ENCODE measurements around the gene ADCY10.
"Not testable (repeated sequence)": the region's sequence is repeated elsewhere in the genome, so short reads cannot be mapped to it uniquely, and the experiment has no call there.

ADCY10 gene

GRCh38 chr1:167864392-167865032 lies 49.4 kb downstream of the ADCY10 start:
- Histone ChIP-seq H3K18ac (ENCODE audit: low read length) (no peak overlapping the region), H3K79me2 (ENCODE audit: control insufficient read depth, insufficient read depth, low read length) (no peaks in the 10 kb centered on the region), H2BK5ac (ENCODE audit: low read length) (peak overlapping the region; percentile 92), H3K4me2 (ENCODE audit: low read length) (peak overlapping the region; percentile 33), H4K8ac (ENCODE audit: low read depth, low read length) (no peak overlapping the region), H3K4me3 (ENCODE audit: low read length) (no peak overlapping the region), H3K4ac (ENCODE audit: low read depth, low read length) (peak overlapping the region; percentile 5), H3K27me3 (ENCODE audit: insufficient read depth, low read length, poor library complexity) (no peaks in the 10 kb centered on the region), H3K27ac (ENCODE audit: low read depth, low read length) (no peak overlapping the region), H3K56ac (ENCODE audit: low read length) (peak overlapping the region; percentile 83), H2AK5ac (ENCODE audit: low read length) (peak overlapping the region; percentile 91), H3K79me1 (ENCODE audit: low read length) (no peaks in the 10 kb centered on the region), H2BK15ac (replicated peaks; ENCODE audit: low read depth) (no peak overlapping the region), H3K36me3 (ENCODE audit: control insufficient read depth, insufficient read depth, low read length) (no peaks in the 10 kb centered on the region), H2BK120ac (ENCODE audit: low read depth, low read length) (peak overlapping the region; percentile 30), H3K4me1 (ENCODE audit: control insufficient read depth, low read depth, low read length) (peaks cover 3% of the 10 kb centered on the region), H4K5ac (ENCODE audit: low read length) (no peak overlapping the region), H3K23ac (ENCODE audit: low read length) (no peak overlapping the region), H3K9ac (ENCODE audit: low read length) (peak overlapping the region; percentile 68)
- DNase-seq: no peak
- no CpG with 5 or more reads among the region's 6 CpGs for WGBS (ENCODE audit: extremely low coverage, insufficient coverage, low lambda C conversion rate)

- no peaks in the 10 kb centered on the region for H3K36me3 ChIP-seq (ENCODE audit: control insufficient read depth, insufficient read depth, low read length)
- WGBS (ENCODE audit: extremely low coverage, insufficient coverage, low lambda C conversion rate): no CpG with 5 or more reads among the region's 5 CpGs
- no peak overlapping the region for H3K23ac ChIP-seq (ENCODE audit: low read length)
- H3K4me1 ChIP-seq (ENCODE audit: control insufficient read depth, low read depth, low read length): peaks cover 3% of the 10 kb centered on the region
- no peaks in the 10 kb centered on the region for H3K79me1 ChIP-seq (ENCODE audit: low read length)
- H3K27ac ChIP-seq (ENCODE audit: low read depth, low read length): peak overlapping the region; percentile 58
- peak overlapping the region; percentile 1 for H3K18ac ChIP-seq (ENCODE audit: low read length)
- no peak overlapping the region for H3K4ac ChIP-seq (ENCODE audit: low read depth, low read length)
- H3K79me2 ChIP-seq (ENCODE audit: control insufficient read depth, insufficient read depth, low read length): no peaks in the 10 kb centered on the region
- H4K8ac ChIP-seq (ENCODE audit: low read depth, low read length): no peak overlapping the region
- H2BK5ac ChIP-seq (ENCODE audit: low read length): peak overlapping the region; percentile 52
- no peak overlapping the region for H2AK5ac ChIP-seq (ENCODE audit: low read length)
- no peak overlapping the region for H3K4me2 ChIP-seq (ENCODE audit: low read length)
- peak overlapping the region; percentile 83 for H3K56ac ChIP-seq (ENCODE audit: low read length)
- no peak overlapping the region for H2BK15ac ChIP-seq (replicated peaks; ENCODE audit: low read depth)
- no peak overlapping the region for H2BK120ac ChIP-seq (ENCODE audit: low read depth, low read length)
- H3K4me3 ChIP-seq (ENCODE audit: low read length): no peak overlapping the region
- H3K27me3 ChIP-seq (ENCODE audit: insufficient read depth, low read length, poor library complexity): no peaks in the 10 kb centered on the region
- DNase-seq: no peak
- no peak overlapping the region for H4K5ac ChIP-seq (ENCODE audit: low read length)
- H3K9ac ChIP-seq (ENCODE audit: low read length): peak overlapping the region; percentile 68
Observed at GRCh38 chr1:167863921-167864279, 50.0 kb downstream of the ADCY10 start.

- H3K27ac ChIP-seq (ENCODE audit: low read depth, low read length): peak overlapping the region; percentile 58
- peak overlapping the region; percentile 68 for H3K9ac ChIP-seq (ENCODE audit: low read length)
- H3K4ac ChIP-seq (ENCODE audit: low read depth, low read length); H3K27me3 ChIP-seq (ENCODE audit: insufficient read depth, low read length, poor library complexity); H3K79me2 ChIP-seq (ENCODE audit: control insufficient read depth, insufficient read depth, low read length); H2BK120ac ChIP-seq (ENCODE audit: low read depth, low read length); H4K5ac ChIP-seq (ENCODE audit: low read length); H4K8ac ChIP-seq (ENCODE audit: low read depth, low read length); H3K4me3 ChIP-seq (ENCODE audit: low read length); H3K79me1 ChIP-seq (ENCODE audit: low read length); H3K23ac ChIP-seq (ENCODE audit: low read length); H3K4me1 ChIP-seq (ENCODE audit: control insufficient read depth, low read depth, low read length); H2BK15ac ChIP-seq (replicated peaks; ENCODE audit: low read depth); H3K36me3 ChIP-seq (ENCODE audit: control insufficient read depth, insufficient read depth, low read length); H3K4me2 ChIP-seq (ENCODE audit: low read length); H2AK5ac ChIP-seq (ENCODE audit: low read length): not testable (repeated sequence)
- peak; percentile 79 for DNase-seq
- WGBS (ENCODE audit: extremely low coverage, insufficient coverage, low lambda C conversion rate): no CpG with 5 or more reads among the region's 26 CpGs
- peak overlapping the region; percentile 1 for H3K18ac ChIP-seq (ENCODE audit: low read length)
- peak overlapping the region; percentile 52 for H2BK5ac ChIP-seq (ENCODE audit: low read length)
- peak overlapping the region; percentile 83 for H3K56ac ChIP-seq (ENCODE audit: low read length)
Observed at GRCh38 chr1:167863191-167863920, 50.6 kb downstream of the ADCY10 start.

- no peak overlapping the region for H3K56ac ChIP-seq (ENCODE audit: low read length)
Observed at GRCh38 chr1:167862432-167863076, 51.4 kb downstream of the ADCY10 start.

GRCh38 chr1:167861664-167862381 lies 52.1 kb downstream of the ADCY10 start:
- no peak overlapping the region for H4K8ac ChIP-seq (ENCODE audit: low read depth, low read length)
- no peaks in the 10 kb centered on the region for H3K79me2 ChIP-seq (ENCODE audit: control insufficient read depth, insufficient read depth, low read length)
- no peaks in the 10 kb centered on the region for H3K79me1 ChIP-seq (ENCODE audit: low read length)
- H3K56ac ChIP-seq (ENCODE audit: low read length): peak overlapping the region; percentile 30
- H3K23ac ChIP-seq (ENCODE audit: low read length): no peak overlapping the region
- H3K36me3 ChIP-seq (ENCODE audit: control insufficient read depth, insufficient read depth, low read length): no peaks in the 10 kb centered on the region
- H4K5ac ChIP-seq (ENCODE audit: low read length): no peak overlapping the region
- H3K18ac ChIP-seq (ENCODE audit: low read length): no peak overlapping the region
- no peak overlapping the region for H3K4ac ChIP-seq (ENCODE audit: low read depth, low read length)
- no peak overlapping the region for H2BK120ac ChIP-seq (ENCODE audit: low read depth, low read length)
- H2BK15ac ChIP-seq (replicated peaks; ENCODE audit: low read depth): no peak overlapping the region
- no peak overlapping the region for H3K9ac ChIP-seq (ENCODE audit: low read length)
- no peak overlapping the region for H3K27ac ChIP-seq (ENCODE audit: low read depth, low read length)
- DNase-seq: peak; percentile 38
- WGBS (ENCODE audit: extremely low coverage, insufficient coverage, low lambda C conversion rate): no CpG with 5 or more reads among the region's 8 CpGs
- H3K27me3 ChIP-seq (ENCODE audit: insufficient read depth, low read length, poor library complexity): no peaks in the 10 kb centered on the region
- peak overlapping the region; percentile 52 for H2AK5ac ChIP-seq (ENCODE audit: low read length)
- no peak overlapping the region for H3K4me3 ChIP-seq (ENCODE audit: low read length)
- H3K4me2 ChIP-seq (ENCODE audit: low read length): no peak overlapping the region
- peaks cover 3% of the 10 kb centered on the region for H3K4me1 ChIP-seq (ENCODE audit: control insufficient read depth, low read depth, low read length)
- peak overlapping the region; percentile 73 for H2BK5ac ChIP-seq (ENCODE audit: low read length)

More at GRCh38 chr1:167862432-167863076, 51.4 kb downstream of the ADCY10 start:
- H3K79me1 ChIP-seq (ENCODE audit: low read length): no peaks in the 10 kb centered on the region
- H2BK5ac ChIP-seq (ENCODE audit: low read length): peak overlapping the region; percentile 61
- no peak overlapping the region for H3K4me3 ChIP-seq (ENCODE audit: low read length)
- H3K18ac ChIP-seq (ENCODE audit: low read length): no peak overlapping the region
- H3K9ac ChIP-seq (ENCODE audit: low read length): no peak overlapping the region
- peak overlapping the region; percentile 52 for H2AK5ac ChIP-seq (ENCODE audit: low read length)
- no peaks in the 10 kb centered on the region for H3K27me3 ChIP-seq (ENCODE audit: insufficient read depth, low read length, poor library complexity)
- no peak for DNase-seq
- no peak overlapping the region for H4K8ac ChIP-seq (ENCODE audit: low read depth, low read length)
- H3K79me2 ChIP-seq (ENCODE audit: control insufficient read depth, insufficient read depth, low read length): no peaks in the 10 kb centered on the region
- H3K27ac ChIP-seq (ENCODE audit: low read depth, low read length): no peak overlapping the region
- WGBS (ENCODE audit: extremely low coverage, insufficient coverage, low lambda C conversion rate): no CpG with 5 or more reads among the region's 1 CpG
- no peak overlapping the region for H4K5ac ChIP-seq (ENCODE audit: low read length)
- no peak overlapping the region for H2BK15ac ChIP-seq (replicated peaks; ENCODE audit: low read depth)
- peaks cover 3% of the 10 kb centered on the region for H3K4me1 ChIP-seq (ENCODE audit: control insufficient read depth, low read depth, low read length)
- no peak overlapping the region for H2BK120ac ChIP-seq (ENCODE audit: low read depth, low read length)
- no peak overlapping the region for H3K23ac ChIP-seq (ENCODE audit: low read length)
- no peak overlapping the region for H3K4me2 ChIP-seq (ENCODE audit: low read length)
- H3K4ac ChIP-seq (ENCODE audit: low read depth, low read length): peak overlapping the region; percentile 11
- H3K36me3 ChIP-seq (ENCODE audit: control insufficient read depth, insufficient read depth, low read length): no peaks in the 10 kb centered on the region
